Naive thymus-derived CD4-positive, alpha-beta T cell (primary cell): ENCODE measurements around the gene IRF5. TPM values are rescaled to one million over a fixed set of nuclear protein-coding genes. Genes with fewer than 3 reads are reported as not detected.
"Not testable (repeated sequence)": the region's sequence is repeated elsewhere in the genome, so short reads cannot be mapped to it uniquely, and the experiment has no call there.

ENCODE experiments used
- ATAC-seq: fragments of 150-1000 bp; cut with Tn5 transposase; 2 replicates; pipeline ENCODE4 v1.10.0; 2021; ENCODE audit warnings: mild to moderate bottlenecking, moderate library complexity
- CTCF ChIA-PET: fragments of 350-600 bp; sonication (Branson Sonifier 250); formaldehyde crosslinking; loops from one replicate; lab custom pipeline; 2021; ENCODE audit warnings: antibody characterized with exemption; lab: Charles Lee
- POLR2A ChIA-PET: fragments of 350-600 bp; sonication (Branson Sonifier 250); formaldehyde crosslinking; loops from one replicate; lab custom pipeline; 2021; ENCODE audit warnings: antibody characterized with exemption, inconsistent platforms; lab: Charles Lee
- DNase-seq, 9 donors: peaks; one replicate each; pipeline versions ENCODE4 v3.0.0 to v3.0.0-alpha.2; 2020 to 2022; ENCODE audit warnings: mixed read lengths in 1 of 9
- H3K27ac ChIP-seq: one replicate; pipeline ENCODE4 v1.7.0; 2013; ENCODE audit warnings: mild to moderate bottlenecking, low read depth, low read length, moderate library complexity
- H3K27me3 ChIP-seq, 2 donors: one replicate each; pipeline ENCODE4 v1.7.0; 2013; ENCODE audit warnings: low read length in 2 of 2, mild to moderate bottlenecking in 2 of 2, moderate library complexity in 2 of 2; ENCODE audit not compliant: control insufficient read depth in 2 of 2, insufficient read depth in 2 of 2
- H3K36me3 ChIP-seq, 3 experiments: 1 replicate in 2 of 3; 2 replicates in 1 of 3; pipeline ENCODE4 v1.7.0; 2013; ENCODE audit warnings: low read length in 3 of 3, mild to moderate bottlenecking in 3 of 3, moderate library complexity in 1 of 3; ENCODE audit not compliant: insufficient read depth in 3 of 3, control insufficient read depth in 2 of 3
- H3K4me1 ChIP-seq, 2 donors: one replicate each; pipeline ENCODE4 v1.7.0; 2013; ENCODE audit warnings: low read length in 2 of 2, mild to moderate bottlenecking in 2 of 2, moderate library complexity in 1 of 2; ENCODE audit not compliant: control insufficient read depth in 2 of 2, insufficient read depth in 2 of 2
- H3K4me3 ChIP-seq: 2 replicates; pipeline ENCODE4 v1.7.0; 2013; ENCODE audit warnings: mild to moderate bottlenecking, low read length
- H3K9me3 ChIP-seq, 3 experiments: 1 replicate in 2 of 3; 2 replicates in 1 of 3; pipeline ENCODE4 v1.7.0; 2013; ENCODE audit warnings: low read length in 3 of 3; ENCODE audit not compliant: control insufficient read depth in 2 of 3
- H3K27ac Mint-ChIP-seq, 9 donors: one replicate each; pipeline ENCODE4 v1.8.0; 2020 to 2022; ENCODE audit warnings: mixed read lengths in 9 of 9, mild to moderate bottlenecking in 8 of 9, moderate library complexity in 5 of 9, inconsistent platforms in 2 of 9
- H3K27me3 Mint-ChIP-seq, 5 donors: one replicate each; pipeline ENCODE4 v1.8.0; 2021 to 2022; ENCODE audit warnings: mixed read lengths in 5 of 5, mild to moderate bottlenecking in 1 of 5
- H3K36me3 Mint-ChIP-seq, 5 donors: one replicate each; pipeline ENCODE4 v1.8.0; 2020 to 2022; ENCODE audit warnings: mixed read lengths in 5 of 5, mild to moderate bottlenecking in 3 of 5, inconsistent platforms in 1 of 5
- H3K4me1 Mint-ChIP-seq, 7 donors: one replicate each; pipeline ENCODE4 v1.8.0; 2020 to 2022; ENCODE audit warnings: mixed read lengths in 7 of 7, mild to moderate bottlenecking in 3 of 7, inconsistent platforms in 1 of 7
- H3K4me3 Mint-ChIP-seq, 10 donors: one replicate each; pipeline ENCODE4 v1.8.0; 2020 to 2022; ENCODE audit warnings: mild to moderate bottlenecking in 10 of 10, mixed read lengths in 10 of 10, moderate library complexity in 6 of 10, inconsistent platforms in 2 of 10
- H3K9me3 Mint-ChIP-seq, 11 donors: one replicate each; pipeline ENCODE4 v1.8.0; 2020 to 2022; ENCODE audit warnings: mixed read lengths in 11 of 11, mild to moderate bottlenecking in 4 of 11, inconsistent platforms in 1 of 11, moderate library complexity in 1 of 11
- intact Hi-C, 2 donors: fragments of 100-400 bp; cut with micrococcal nuclease; formaldehyde crosslinking; loops; one replicate each; pipeline ENCODE4 v1.15.1; 2023
- polyA plus RNA-seq, 2 donors: library from polyadenylated mRNA; unstranded; fragments of 300-500 nt; fragmentation: Illumina TruSeq; gene quantifications; one replicate each; pipeline ENCODE4 v1.2.3, GENCODE V29; 2021
- total RNA-seq, 6 experiments: library from RNA in 5 of 6; stranded (reverse) in 5 of 6; gene quantifications; 1 replicate in 5 of 6; 2 replicates in 1 of 6; pipeline ENCODE4 v1.2.3 and lab custom pipeline; 2021 to 2026

Gene IRF5
- total and polyA plus RNA-seq, 7 experiments from 2014 or later, result 0.38 to 33.2 (median 2.8) TPM

DNA sequence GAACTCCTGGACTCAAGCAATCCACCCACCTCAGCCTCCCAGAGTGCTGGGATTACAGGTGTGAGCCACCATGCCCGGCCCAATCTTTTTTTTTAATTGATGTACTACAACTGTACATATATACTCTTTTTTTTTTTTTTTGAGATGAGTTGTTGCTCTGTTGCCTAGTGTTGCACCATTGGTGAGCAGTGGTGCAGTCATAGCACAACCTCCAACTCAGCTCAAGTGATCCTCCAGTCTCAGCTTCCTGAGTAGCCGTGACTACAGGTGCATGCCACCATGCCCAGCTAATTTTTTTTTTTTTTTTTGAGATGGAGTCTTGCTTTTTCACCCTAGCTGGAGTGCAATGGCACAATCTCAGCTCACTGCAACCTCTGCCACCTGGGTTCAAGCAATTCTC, 5.5 kb downstream of the IRF5 start:
- Mint-ChIP-seq H3K4me1 (peaks cover 10 to 29% (median 18%) of the 10 kb centered on the region in 7 donors), H3K27me3 (peaks cover 4 to 27% (median 11%) of the 10 kb centered on the region in 5 donors)
- H3K9me3 Mint-ChIP-seq, POLR2A ChIA-PET, H3K4me1 ChIP-seq, H3K36me3 ChIP-seq, H3K27me3 ChIP-seq, H3K27ac Mint-ChIP-seq, H3K4me3 ChIP-seq, DNase-seq, H3K36me3 Mint-ChIP-seq, ATAC-seq, H3K27ac ChIP-seq, intact Hi-C loops, H3K4me3 Mint-ChIP-seq, H3K9me3 ChIP-seq: not testable (repeated sequence)
- CTCF ChIA-PET, result interaction anchor here (0.7 kb wide), 1 partner anchor 148 kb away, joined by 3 read pairs; no protein-coding TSS in a partner anchor

DNA sequence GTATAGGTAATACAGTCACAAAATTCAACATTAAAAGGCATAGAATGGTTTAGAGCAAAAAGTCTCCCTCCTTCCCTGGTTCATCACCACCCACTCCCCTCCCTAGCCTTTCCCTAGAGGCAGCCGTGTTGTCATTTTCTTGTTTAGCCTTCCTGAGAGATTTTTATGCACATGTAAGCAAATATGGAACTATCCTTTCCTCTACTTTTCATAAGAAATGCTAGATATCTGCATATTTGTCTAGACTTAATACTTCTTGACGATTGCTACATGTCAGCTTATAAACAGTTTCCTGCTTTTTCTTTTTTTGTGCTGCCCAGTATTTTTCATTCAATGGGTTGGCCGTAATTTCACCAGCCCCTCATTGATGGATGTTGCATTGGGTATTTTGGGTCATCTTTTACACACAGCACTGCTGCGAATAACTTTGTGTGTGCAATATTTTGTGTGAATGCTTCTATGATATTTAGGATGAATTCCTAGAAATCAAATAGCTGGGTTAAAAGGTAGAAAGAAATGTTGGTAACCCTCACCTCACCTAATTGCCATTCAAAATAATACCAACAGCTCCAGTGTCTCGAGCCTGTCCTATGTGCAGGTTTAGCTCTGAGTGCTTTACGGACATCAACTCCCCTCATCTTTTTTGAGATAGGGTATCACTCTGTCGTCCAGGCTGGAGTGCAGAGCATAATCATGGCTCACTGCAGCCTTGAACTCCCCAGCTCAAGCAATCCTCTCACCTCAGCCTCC, 6.9 kb downstream of the IRF5 start:
- Histone ChIP-seq H3K27ac (no peak overlapping the region), H3K4me3 (no peak overlapping the region), H3K9me3 (no peaks in the 10 kb centered on the region), H3K27me3 (no peaks in the 10 kb centered on the region), H3K4me1 (no peaks in the 10 kb centered on the region), H3K36me3 (no peaks in the 10 kb centered on the region)
- H3K36me3 Mint-ChIP-seq, result no peaks in the 10 kb centered on the region
- H3K27ac Mint-ChIP-seq, result no peak overlapping the region
- CTCF ChIA-PET, result no interaction called here
- H3K4me1 Mint-ChIP-seq, result peaks cover 5 to 19% (median 9%) of the 10 kb centered on the region in 7 donors
- DNase-seq (no peak), ATAC-seq (no peak)
- no peaks in the 10 kb centered on the region for H3K9me3 Mint-ChIP-seq
- H3K4me3 Mint-ChIP-seq, result no peak overlapping the region
- POLR2A ChIA-PET, result no interaction called here
- H3K27me3 Mint-ChIP-seq, result peaks cover 0 to 19% (median 7%) of the 10 kb centered on the region in 5 donors
- intact Hi-C loops, result loop anchor here in 1 of 2 donors (5.0 kb wide), 1 partner anchor 42 kb away; no protein-coding TSS in a partner anchor

DNA sequence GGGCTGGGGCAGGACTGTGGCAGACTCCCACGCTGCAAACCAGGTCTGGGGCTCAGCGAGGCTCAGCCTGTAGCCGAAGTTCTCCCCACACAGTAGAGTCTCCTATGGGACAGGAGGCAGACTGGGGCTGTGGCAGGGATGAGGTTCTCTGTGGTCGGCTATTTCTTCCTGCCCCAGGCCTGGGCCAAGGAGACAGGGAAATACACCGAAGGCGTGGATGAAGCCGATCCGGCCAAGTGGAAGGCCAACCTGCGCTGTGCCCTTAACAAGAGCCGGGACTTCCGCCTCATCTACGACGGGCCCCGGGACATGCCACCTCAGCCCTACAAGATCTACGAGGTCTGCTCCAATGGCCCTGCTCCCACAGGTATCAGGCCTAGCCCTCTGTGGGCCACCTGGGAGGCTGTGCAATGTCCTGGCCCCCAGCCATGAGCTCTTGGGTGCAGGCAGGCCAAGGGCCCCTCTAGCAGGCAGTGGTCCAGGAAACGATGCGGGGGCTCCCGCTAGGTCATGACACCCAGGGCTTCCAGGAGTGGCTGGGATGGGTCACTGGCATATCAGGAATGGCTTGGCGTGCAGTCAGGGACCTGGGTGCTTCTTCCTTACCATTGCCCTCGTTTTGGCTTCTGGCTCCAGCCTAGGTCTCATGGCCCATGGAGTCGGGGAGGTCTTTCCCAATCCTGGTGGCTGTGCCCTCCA, 8.1 kb downstream of the IRF5 start:
- Mint-ChIP-seq H3K27ac (no peak overlapping the region), H3K36me3 (peaks cover 0 to 1% (median 0%) of the 10 kb centered on the region in 5 donors), H3K9me3 (no peaks in the 10 kb centered on the region), H3K4me1 (peaks cover 4 to 8% (median 7%) of the 10 kb centered on the region in 7 donors), H3K27me3 (peaks cover 0 to 8% (median 6%) of the 10 kb centered on the region in 5 donors), H3K4me3 (no peak overlapping the region)
- no peak overlapping the region for H3K27ac ChIP-seq
- ChIA-PET POLR2A (no interaction called here), CTCF (no interaction called here)
- no peaks in the 10 kb centered on the region for H3K36me3 ChIP-seq
- no peaks in the 10 kb centered on the region for H3K4me1 ChIP-seq
- no peak for ATAC-seq
- H3K4me3 ChIP-seq, result no peak overlapping the region
- intact Hi-C loops, result loop anchor here (2.0 to 5.0 kb wide), 2 partner anchors 41 to 44 kb away; no protein-coding TSS in a partner anchor
- H3K27me3 ChIP-seq, result no peaks in the 10 kb centered on the region
- no peaks in the 10 kb centered on the region for H3K9me3 ChIP-seq
- no peak for DNase-seq

- no peaks in the 10 kb centered on the region for H3K27me3 Mint-ChIP-seq
- no peaks in the 10 kb centered on the region for H3K4me1 Mint-ChIP-seq
- H3K36me3 Mint-ChIP-seq, result peaks cover 0 to 9% (median 6%) of the 10 kb centered on the region in 5 donors
- DNase-seq (no peak), ATAC-seq (peak; percentile 41)
- no peaks in the 10 kb centered on the region for H3K36me3 ChIP-seq
- H3K27me3 ChIP-seq, result no peaks in the 10 kb centered on the region
- POLR2A ChIA-PET, result no interaction called here
- peak overlapping the region in 1 of 9 donors; percentile 13 for H3K27ac Mint-ChIP-seq
- H3K9me3 Mint-ChIP-seq, result no peaks in the 10 kb centered on the region
- no peak overlapping the region for H3K4me3 Mint-ChIP-seq
- H3K27ac ChIP-seq, result no peak overlapping the region
- CTCF ChIA-PET, result no interaction called here
- no peaks in the 10 kb centered on the region for H3K9me3 ChIP-seq
- intact Hi-C loops, result loop anchor here (2.0 to 5.0 kb wide), 2 partner anchors 42 to 45 kb away; no protein-coding TSS in a partner anchor
- no peak overlapping the region for H3K4me3 ChIP-seq
- no peaks in the 10 kb centered on the region for H3K4me1 ChIP-seq
These were observed 9.5 kb downstream of the IRF5 start for GRCh38 chr7:128946936-128947830.

GRCh38 chr7:128947854-128948253, 10.1 kb downstream of the IRF5 start:
- Mint-ChIP-seq H3K27ac (no peak overlapping the region), H3K9me3 (no peaks in the 10 kb centered on the region), H3K36me3 (peaks cover 0 to 15% (median 7%) of the 10 kb centered on the region in 5 donors), H3K27me3 (no peaks in the 10 kb centered on the region), H3K4me3 (no peak overlapping the region), H3K4me1 (no peaks in the 10 kb centered on the region)
- no peaks in the 10 kb centered on the region for H3K9me3 ChIP-seq
- CTCF ChIA-PET, result no interaction called here
- H3K36me3 ChIP-seq, result peaks cover 0 to under 1% (median 0%) of the 10 kb centered on the region in 3 experiments
- intact Hi-C loops, result loop anchor here (2.0 to 5.0 kb wide), 2 partner anchors 43 to 46 kb away; no protein-coding TSS in a partner anchor
- no peak for DNase-seq
- POLR2A ChIA-PET, result no interaction called here
- no peaks in the 10 kb centered on the region for H3K27me3 ChIP-seq
- ATAC-seq, result no peak
- H3K27ac ChIP-seq, result no peak overlapping the region
- H3K4me3 ChIP-seq, result no peak overlapping the region
- H3K4me1 ChIP-seq, result no peaks in the 10 kb centered on the region

DNA sequence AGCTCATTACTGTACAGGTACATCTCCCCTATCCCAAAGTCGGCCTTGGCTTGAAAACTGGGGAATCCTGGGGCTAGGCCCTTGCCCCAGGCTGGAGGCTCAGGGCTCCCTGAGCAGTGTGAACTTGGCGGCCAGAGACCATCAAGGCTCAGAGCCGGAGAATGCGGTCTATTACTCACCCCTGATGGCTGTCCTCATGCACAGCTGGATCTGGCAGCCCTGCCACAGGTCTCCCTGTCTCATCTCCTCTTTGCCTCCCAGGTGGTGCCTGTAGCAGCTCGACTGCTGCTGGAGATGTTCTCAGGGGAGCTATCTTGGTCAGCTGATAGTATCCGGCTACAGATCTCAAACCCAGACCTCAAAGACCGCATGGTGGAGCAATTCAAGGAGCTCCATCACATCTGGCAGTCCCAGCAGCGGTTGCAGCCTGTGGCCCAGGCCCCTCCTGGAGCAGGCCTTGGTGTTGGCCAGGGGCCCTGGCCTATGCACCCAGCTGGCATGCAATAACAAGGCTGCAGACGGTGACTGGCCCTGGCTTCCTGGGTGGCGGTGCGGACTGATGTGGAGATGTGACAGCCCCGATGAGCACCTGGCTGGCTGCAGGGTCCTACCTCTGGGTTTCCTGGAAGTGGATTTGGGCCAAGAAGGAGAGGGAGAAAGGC, 10.7 kb downstream of the IRF5 start:
- H3K27me3 ChIP-seq, result no peaks in the 10 kb centered on the region
- H3K9me3 Mint-ChIP-seq, result no peaks in the 10 kb centered on the region
- ChIA-PET CTCF (no interaction called here), POLR2A (no interaction called here)
- H3K27ac ChIP-seq, result no peak overlapping the region
- no peak overlapping the region for H3K4me3 Mint-ChIP-seq
- DNase-seq, result no peak
- peak; percentile 56 for ATAC-seq
- no peaks in the 10 kb centered on the region for H3K27me3 Mint-ChIP-seq
- H3K4me1 Mint-ChIP-seq, result no peaks in the 10 kb centered on the region
- H3K36me3 ChIP-seq, result peaks cover 0 to 5% (median 0%) of the 10 kb centered on the region in 3 experiments
- peaks cover 0 to 15% (median 7%) of the 10 kb centered on the region in 5 donors for H3K36me3 Mint-ChIP-seq
- intact Hi-C loops, result loop anchor here in 1 of 2 donors (5.0 kb wide), 1 partner anchor 46 kb away; no protein-coding TSS in a partner anchor
- no peak overlapping the region for H3K27ac Mint-ChIP-seq
- H3K4me1 ChIP-seq, result no peaks in the 10 kb centered on the region
- no peak overlapping the region for H3K4me3 ChIP-seq
- H3K9me3 ChIP-seq, result no peaks in the 10 kb centered on the region
